D721Med (cell line): ENCODE measurements around the gene HDHD5.

Experiments
- DNase-seq: peaks from one replicate; pipeline ENCODE4 v3.0.0; 2011; ENCODE audit warnings: low spot score; ENCODE audit not compliant: insufficient read length
- FAIRE-seq: peaks from 2 replicates; lab custom pipeline; 2011; peaks lifted over from hg19 to GRCh38; lab: Jason Lieb, UNC
- TF ChIP-seq, protein P1 (sequence below): IDR thresholded peaks from 2 replicates; pipeline ENCODE4 v1.5.1; 2012; ENCODE audit warnings: mild to moderate bottlenecking, control low read depth; ENCODE audit not compliant: insufficient read depth; ENCODE audit errors: missing control alignments

Gene HDHD5

DNA sequence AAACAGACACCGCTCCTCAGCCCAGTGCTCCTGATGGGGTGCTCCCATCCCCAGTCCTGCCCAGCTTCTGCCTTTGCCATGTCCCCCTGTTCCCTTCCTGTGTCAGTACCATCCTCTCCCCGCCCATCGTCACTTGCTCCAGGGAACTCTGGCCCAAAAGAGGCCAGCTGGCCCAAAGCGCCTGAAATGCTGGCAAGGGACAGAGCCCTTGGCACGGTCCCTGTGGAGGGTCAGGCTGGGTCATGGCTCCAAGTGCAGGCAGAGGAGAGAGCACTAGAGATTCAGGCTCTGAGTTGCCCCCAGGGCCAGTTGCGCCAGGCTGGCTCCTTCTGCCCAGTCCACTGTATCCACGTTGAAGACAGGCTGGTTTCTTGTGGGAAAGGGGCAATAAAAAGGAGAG, 8.4 kb upstream of the HDHD5 start:
- TF ChIP-seq, protein P1, sequence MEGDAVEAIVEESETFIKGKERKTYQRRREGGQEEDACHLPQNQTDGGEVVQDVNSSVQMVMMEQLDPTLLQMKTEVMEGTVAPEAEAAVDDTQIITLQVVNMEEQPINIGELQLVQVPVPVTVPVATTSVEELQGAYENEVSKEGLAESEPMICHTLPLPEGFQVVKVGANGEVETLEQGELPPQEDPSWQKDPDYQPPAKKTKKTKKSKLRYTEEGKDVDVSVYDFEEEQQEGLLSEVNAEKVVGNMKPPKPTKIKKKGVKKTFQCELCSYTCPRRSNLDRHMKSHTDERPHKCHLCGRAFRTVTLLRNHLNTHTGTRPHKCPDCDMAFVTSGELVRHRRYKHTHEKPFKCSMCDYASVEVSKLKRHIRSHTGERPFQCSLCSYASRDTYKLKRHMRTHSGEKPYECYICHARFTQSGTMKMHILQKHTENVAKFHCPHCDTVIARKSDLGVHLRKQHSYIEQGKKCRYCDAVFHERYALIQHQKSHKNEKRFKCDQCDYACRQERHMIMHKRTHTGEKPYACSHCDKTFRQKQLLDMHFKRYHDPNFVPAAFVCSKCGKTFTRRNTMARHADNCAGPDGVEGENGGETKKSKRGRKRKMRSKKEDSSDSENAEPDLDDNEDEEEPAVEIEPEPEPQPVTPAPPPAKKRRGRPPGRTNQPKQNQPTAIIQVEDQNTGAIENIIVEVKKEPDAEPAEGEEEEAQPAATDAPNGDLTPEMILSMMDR, result no peak
- no peak for FAIRE-seq
- no peak for DNase-seq

DNA sequence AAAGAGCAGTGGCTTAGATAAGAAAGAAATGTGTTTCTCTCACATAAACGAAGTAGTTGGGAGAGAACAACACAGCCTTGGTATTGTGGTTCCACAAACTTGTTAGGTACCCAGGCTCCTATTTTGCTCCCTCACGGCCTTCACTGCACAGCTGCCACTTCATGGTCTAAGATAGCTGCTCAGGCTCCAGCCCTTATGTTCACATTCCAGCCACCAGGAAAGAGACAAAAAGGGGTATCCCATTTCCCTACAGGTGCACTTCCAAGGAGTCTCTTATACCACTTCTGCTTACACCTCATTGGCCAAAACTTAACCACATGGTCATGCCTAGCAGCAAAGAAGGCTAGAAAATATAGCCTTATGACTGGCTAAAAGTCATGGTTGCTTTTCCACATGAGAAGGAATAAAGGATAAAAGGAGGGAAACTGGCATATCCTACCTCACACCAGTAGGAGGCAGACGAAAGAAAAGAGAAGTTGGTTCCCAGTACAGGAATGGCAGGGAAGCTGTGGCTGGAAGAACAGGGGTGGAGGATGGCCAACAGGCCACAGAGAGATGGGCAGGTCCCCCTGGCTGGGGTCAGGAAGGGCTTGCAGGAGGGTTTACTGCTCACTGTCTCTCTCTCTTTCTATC, 5.4 kb upstream of the HDHD5 start:
- FAIRE-seq, result no peak
- no peak for DNase-seq
- TF ChIP-seq, protein P1, result no peak

DNA sequence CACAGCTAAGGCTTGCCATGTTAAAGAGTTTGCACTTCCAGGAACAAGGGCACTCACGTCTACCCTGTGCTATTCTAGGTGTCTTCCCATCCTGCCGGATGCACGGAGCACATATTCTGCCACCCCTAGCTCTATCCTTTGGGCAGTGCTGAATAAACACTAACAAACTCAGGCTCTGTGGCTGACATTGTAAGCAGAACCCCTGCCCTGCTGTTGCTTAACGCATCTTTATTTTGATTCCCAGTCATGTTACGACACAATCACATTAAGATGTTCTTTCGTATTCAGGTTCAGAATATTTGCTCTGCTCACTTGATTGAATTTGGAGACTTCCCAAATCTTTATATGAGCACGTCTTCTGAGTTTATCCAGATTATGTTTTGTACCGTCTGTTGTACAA, 3.7 kb upstream of the HDHD5 start:
- no peak for FAIRE-seq
- no peak for DNase-seq
- TF ChIP-seq, protein P1, result no peak

DNA sequence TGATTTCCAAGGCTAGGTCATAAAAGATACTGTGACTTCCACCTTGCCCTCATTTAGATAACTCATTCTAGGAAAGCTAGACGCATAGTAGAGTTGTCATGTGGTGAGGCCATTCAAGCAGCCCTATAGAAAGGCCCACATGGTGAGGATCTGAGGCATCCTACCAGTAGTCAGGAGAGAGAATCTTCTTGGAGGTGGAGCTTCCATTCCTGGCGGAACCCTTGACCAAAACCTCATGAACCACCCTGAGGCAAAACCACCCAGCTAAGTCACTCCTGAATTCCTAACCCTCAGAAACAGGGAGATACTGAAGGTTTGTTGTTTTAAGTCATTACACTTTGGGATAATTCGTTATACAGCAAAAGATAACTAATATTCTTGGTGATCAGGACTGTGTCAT, 2.9 kb upstream of the HDHD5 start:
- DNase-seq (no peak), FAIRE-seq (no peak)
- TF ChIP-seq, protein P1, result no peak

DNA sequence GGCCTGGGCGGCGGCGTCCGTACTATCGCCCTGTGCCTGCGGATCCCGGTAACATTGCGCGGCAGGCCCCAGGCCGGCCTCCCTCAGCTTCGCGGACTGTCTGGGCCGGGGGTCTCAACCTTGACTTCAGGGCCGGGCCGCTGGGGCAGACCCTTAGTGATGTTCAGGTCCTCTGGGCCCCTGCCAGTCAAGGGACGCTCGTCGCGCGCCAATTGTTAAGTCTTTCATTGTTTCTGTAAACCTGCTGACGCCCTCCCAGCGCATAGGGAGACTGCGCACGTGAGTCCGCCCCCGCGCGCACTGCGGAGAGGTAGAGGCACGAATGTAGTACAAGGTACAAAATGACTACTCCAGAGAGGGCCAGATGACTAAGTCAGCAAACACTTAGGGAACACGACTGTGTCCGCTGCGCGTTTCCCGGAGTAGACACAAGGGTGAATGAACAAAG, 451 bp upstream of the HDHD5 start:
- FAIRE-seq, result no peak
- peak; percentile 28 for DNase-seq
- TF ChIP-seq, protein P1, result no peak

DNA sequence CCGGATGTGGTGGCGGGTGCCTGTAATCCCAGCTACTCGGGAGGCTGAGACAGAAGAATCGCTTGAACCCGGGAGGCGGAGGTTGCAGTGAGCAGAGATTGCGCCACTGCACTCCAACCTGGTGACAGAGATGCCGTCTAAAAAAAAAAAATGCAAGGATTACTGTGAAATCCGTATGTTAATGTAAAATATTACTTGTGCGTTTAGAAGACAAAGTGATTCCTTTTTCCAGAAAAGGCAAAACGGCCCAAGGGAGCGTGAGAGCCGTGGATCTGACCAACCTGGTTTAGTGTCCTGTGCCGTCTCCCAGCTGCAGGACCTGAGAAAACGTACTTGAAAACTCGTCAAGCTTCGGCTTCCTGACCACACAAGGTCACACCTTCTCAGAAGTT, 905 bp downstream of the HDHD5 start:
- TF ChIP-seq, protein P1, result no peak
- no peak for DNase-seq
- FAIRE-seq, result no peak

DNA sequence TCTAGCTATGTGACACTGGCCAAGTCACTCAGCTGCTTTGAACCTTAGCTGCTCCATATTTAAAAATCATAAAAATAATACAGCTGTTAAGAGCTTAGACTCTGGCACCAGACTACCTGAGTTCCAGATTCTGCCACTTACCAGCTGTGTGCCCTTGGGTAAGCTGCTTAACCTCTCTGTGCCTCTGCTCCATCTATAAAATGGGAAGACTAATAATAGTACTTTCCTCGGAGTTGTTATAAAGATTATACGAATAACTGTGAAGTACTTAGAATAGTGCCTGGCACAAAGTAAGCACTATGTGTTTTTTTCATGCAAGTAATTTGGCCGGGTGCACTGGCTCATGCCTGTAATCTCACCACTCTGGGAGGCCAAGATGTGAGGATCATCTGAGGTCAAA, 1.4 kb downstream of the HDHD5 start:
- DNase-seq, result no peak
- TF ChIP-seq, protein P1, result no peak
- no peak for FAIRE-seq
